B cell (primary cell): ENCODE results near the gene PPEF1. TPM values are rescaled to one million over a fixed set of nuclear protein-coding genes. Genes with fewer than 3 reads are reported as not detected.

Experiments used
- ATAC-seq: fragments of 200-7000 bp; cut with Tn5 transposase; one replicate; pipeline ENCODE4 v1.10.0; 2021; ENCODE audit warnings: low read depth, mild to moderate bottlenecking, moderate number of reproducible peaks, moderate library complexity
- CTCF ChIA-PET: fragments of 350-600 bp; sonication (Branson Sonifier 250); formaldehyde crosslinking; loops from one replicate; lab custom pipeline; 2021; ENCODE audit warnings: antibody characterized with exemption, inconsistent platforms; lab: Charles Lee
- POLR2A ChIA-PET: fragments of 350-600 bp; sonication (Branson Sonifier 250); formaldehyde crosslinking; loops from one replicate; lab custom pipeline; 2021; ENCODE audit warnings: antibody characterized with exemption; lab: Charles Lee
- DNase-seq: peaks from one replicate; pipeline ENCODE4 v3.0.0; 2013
- H2AFZ ChIP-seq: 2 replicates; pipeline ENCODE4 v1.6.1; 2012; ENCODE audit warnings: mild to moderate bottlenecking, low read depth, low read length; ENCODE audit not compliant: insufficient read depth, poor library complexity, severe bottlenecking
- H3K27ac ChIP-seq, 2 donors: 1 replicate in 1 of 2; 2 replicates in 1 of 2; pipeline ENCODE4 v1.5.1; 2012 to 2013; ENCODE audit warnings: low read length in 2 of 2, mild to moderate bottlenecking in 2 of 2, moderate library complexity in 1 of 2
- H3K27me3 ChIP-seq, 4 experiments: fragments of 200-600 bp in 1 of 4; sonication (generic) in 1 of 4; replicated peaks in 1 of 4; 1 replicate in 2 of 4; 2 replicates in 2 of 4; pipeline versions ENCODE4 v1.6.1 to v1.7.0; 2013 to 2016; ENCODE audit warnings: low read length in 3 of 4, mild to moderate bottlenecking in 2 of 4, mixed read lengths in 1 of 4, moderate library complexity in 1 of 4; ENCODE audit not compliant: insufficient read depth in 4 of 4, control insufficient read depth in 3 of 4; ENCODE audit errors: control extremely low read depth in 1 of 4
- H3K36me3 ChIP-seq, 2 experiments: replicated peaks in 1 of 2; 1 replicate in 1 of 2; 2 replicates in 1 of 2; pipeline versions ENCODE4 v1.6.1 to v1.7.1; 2013; ENCODE audit warnings: low read length in 1 of 2; ENCODE audit not compliant: insufficient read depth in 2 of 2, control insufficient read depth in 1 of 2; ENCODE audit errors: control extremely low read depth in 1 of 2, extremely low read depth in 1 of 2
- H3K4me1 ChIP-seq, 2 donors: fragments of 200-600 bp in 1 of 2; sonication (generic) in 1 of 2; 1 replicate in 1 of 2; 2 replicates in 1 of 2; pipeline versions ENCODE4 v1.5.1 to v1.6.1; 2013 to 2017; ENCODE audit warnings: low read length in 2 of 2; ENCODE audit not compliant: control insufficient read depth in 2 of 2, insufficient read depth in 2 of 2
- H3K4me2 ChIP-seq: replicated peaks from 2 replicates; pipeline ENCODE3; 2012; ENCODE audit warnings: mild to moderate bottlenecking, low read depth, low read length; ENCODE audit not compliant: poor library complexity, severe bottlenecking
- H3K4me3 ChIP-seq, 5 experiments: fragments of 200-600 bp in 1 of 5; sonication (generic) in 1 of 5; 1 replicate in 3 of 5; 2 replicates in 2 of 5; pipeline versions ENCODE4 v1.5.1 to v1.7.0; 2011 to 2016; ENCODE audit warnings: low read length in 4 of 5, mild to moderate bottlenecking in 4 of 5, low read depth in 2 of 5, control low read depth in 1 of 5, moderate library complexity in 1 of 5; ENCODE audit not compliant: insufficient read depth in 1 of 5; ENCODE audit errors: control extremely low read depth in 1 of 5, extremely low read depth in 1 of 5
- H3K79me2 ChIP-seq: fragments of 200-600 bp; sonication (generic); one replicate; pipeline ENCODE4 v1.6.0; 2016; ENCODE audit warnings: low read length; ENCODE audit not compliant: control insufficient read depth, insufficient read depth
- H3K9ac ChIP-seq: fragments of 200-600 bp; sonication (generic); 2 replicates; pipeline ENCODE4 v1.6.1; 2017; ENCODE audit warnings: mild to moderate bottlenecking, low read length, moderate library complexity
- H3K9me3 ChIP-seq, 3 donors: one replicate each; pipeline versions ENCODE4 v1.6.1 to v1.7.1; 2013; ENCODE audit warnings: low read length in 2 of 3; ENCODE audit not compliant: control insufficient read depth in 2 of 3, insufficient read depth in 1 of 3; ENCODE audit errors: control extremely low read depth in 1 of 3
- H4K20me1 ChIP-seq: 2 replicates; pipeline ENCODE4 v1.6.0; 2012; ENCODE audit warnings: mild to moderate bottlenecking, low read length; ENCODE audit not compliant: insufficient read depth, control insufficient read depth, poor library complexity, severe bottlenecking
- H3K27ac Mint-ChIP-seq: one replicate; pipeline ENCODE4 v1.8.0; 2021; ENCODE audit warnings: mixed read lengths
- H3K27me3 Mint-ChIP-seq: one replicate; pipeline ENCODE4 v1.8.0; 2021; ENCODE audit warnings: mixed read lengths
- H3K4me1 Mint-ChIP-seq: one replicate; pipeline ENCODE4 v1.8.0; 2021; ENCODE audit warnings: mixed read lengths
- H3K4me3 Mint-ChIP-seq: one replicate; pipeline ENCODE4 v1.8.0; 2021; ENCODE audit warnings: mixed read lengths
- H3K9me3 Mint-ChIP-seq: one replicate; pipeline ENCODE4 v1.8.0; 2022; ENCODE audit warnings: mixed read lengths; ENCODE audit not compliant: insufficient read depth
- EZH2 ChIP-seq: IDR thresholded peaks from 2 replicates; pipeline ENCODE4 v1.6.1; 2012; ENCODE audit warnings: borderline replicate concordance, low read depth, mild to moderate bottlenecking, moderate library complexity, low read length; ENCODE audit not compliant: insufficient read depth, poor library complexity, severe bottlenecking
- WGBS: methylation state at CpG from one replicate; pipeline ENCODE4 v1.1.5; 2013; ENCODE audit warnings: missing lambda C conversion rate; ENCODE audit not compliant: insufficient coverage; 5-methylcytosine and 5-hydroxymethylcytosine counted together
- intact Hi-C: fragments of 100-400 bp; cut with micrococcal nuclease; formaldehyde crosslinking; loops from one replicate; pipeline ENCODE4 v1.10.0; 2022
- polyA plus RNA-seq: library from polyadenylated mRNA; depleted of rRNA; stranded (reverse); fragments of >200 nt; gene quantifications from 2 replicates; pipeline ENCODE4 v1.2.3, GENCODE V29; 2012
- total RNA-seq, 2 donors: library from RNA; stranded (reverse); fragments of 120-200 nt in 1 of 2; gene quantifications; 1 replicate in 1 of 2; 2 replicates in 1 of 2; pipeline versions ENCODE4 v1.2.3 to v1.2.4, GENCODE V29; 2013 to 2022
- TF ChIP-seq, protein P1 (sequence below): fragments of 200-600 bp; IDR thresholded peaks from one replicate; pipeline ENCODE4 v1.8.0; 2022; ENCODE audit warnings: antibody characterized with exemption, mild to moderate bottlenecking

PPEF1 gene
- total and polyA plus RNA-seq, 2 donors (not counting 1 experiment from before 2014, with no cell fraction given): 0.22 to 0.52 TPM

DNA sequence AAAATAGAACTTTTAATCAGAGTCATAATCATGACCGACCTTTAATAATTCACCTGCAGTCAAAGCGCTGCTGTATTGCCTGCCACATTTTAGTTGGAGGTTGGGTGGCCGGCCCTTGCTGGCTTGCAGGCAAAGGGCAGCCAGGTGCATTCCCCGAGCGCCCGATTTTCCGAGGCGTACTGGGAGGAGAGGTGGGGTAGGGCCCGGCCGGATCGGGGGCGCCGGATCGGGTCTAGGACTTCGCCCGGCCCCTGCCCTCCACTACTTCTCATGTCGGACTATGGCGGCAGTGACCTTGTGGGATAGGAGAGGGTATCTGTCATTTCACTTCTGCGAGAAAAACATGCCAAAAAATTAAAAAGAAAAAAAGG is 33.0 kb upstream of the PPEF1 start:
- ChIA-PET POLR2A (no interaction called here), CTCF (no interaction called here)
- H3K27me3 Mint-ChIP-seq: no peaks in the 10 kb centered on the region
- peak overlapping the region; percentile 96 for H3K27ac Mint-ChIP-seq
- H3K4me1 Mint-ChIP-seq: peaks cover 10% of the 10 kb centered on the region
- no CpG with 5 or more reads among the region's 19 CpGs for WGBS
- Histone ChIP-seq H3K4me3 (peak overlapping the region; percentile 57 to 86 (median 72)), H3K79me2 (no peaks in the 10 kb centered on the region), H3K9ac (peak overlapping the region; percentile 76), H3K27ac (peak overlapping the region; percentile 52 to 84), H3K27me3 (no peaks in the 10 kb centered on the region), H3K4me2 (peak overlapping the region; percentile 82), H2AFZ (peak overlapping the region; percentile 65), H3K9me3 (no peaks in the 10 kb centered on the region), H3K36me3 (no peaks in the 10 kb centered on the region), H3K4me1 (no peaks in the 10 kb centered on the region), H4K20me1 (no peaks in the 10 kb centered on the region)
- intact Hi-C loops: loop anchor here (2.0 to 10.0 kb wide), 4 partner anchors 212 to 1590 kb away; partner anchors contain the start of genes PDHA1, RPS6KA3 and SCML1
- no peaks in the 10 kb centered on the region for H3K9me3 Mint-ChIP-seq
- TF ChIP-seq, protein P1, sequence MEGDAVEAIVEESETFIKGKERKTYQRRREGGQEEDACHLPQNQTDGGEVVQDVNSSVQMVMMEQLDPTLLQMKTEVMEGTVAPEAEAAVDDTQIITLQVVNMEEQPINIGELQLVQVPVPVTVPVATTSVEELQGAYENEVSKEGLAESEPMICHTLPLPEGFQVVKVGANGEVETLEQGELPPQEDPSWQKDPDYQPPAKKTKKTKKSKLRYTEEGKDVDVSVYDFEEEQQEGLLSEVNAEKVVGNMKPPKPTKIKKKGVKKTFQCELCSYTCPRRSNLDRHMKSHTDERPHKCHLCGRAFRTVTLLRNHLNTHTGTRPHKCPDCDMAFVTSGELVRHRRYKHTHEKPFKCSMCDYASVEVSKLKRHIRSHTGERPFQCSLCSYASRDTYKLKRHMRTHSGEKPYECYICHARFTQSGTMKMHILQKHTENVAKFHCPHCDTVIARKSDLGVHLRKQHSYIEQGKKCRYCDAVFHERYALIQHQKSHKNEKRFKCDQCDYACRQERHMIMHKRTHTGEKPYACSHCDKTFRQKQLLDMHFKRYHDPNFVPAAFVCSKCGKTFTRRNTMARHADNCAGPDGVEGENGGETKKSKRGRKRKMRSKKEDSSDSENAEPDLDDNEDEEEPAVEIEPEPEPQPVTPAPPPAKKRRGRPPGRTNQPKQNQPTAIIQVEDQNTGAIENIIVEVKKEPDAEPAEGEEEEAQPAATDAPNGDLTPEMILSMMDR: no peak
- no peak for TF ChIP-seq EZH2
- DNase-seq (no peak), ATAC-seq (peak; percentile 36)
- peak overlapping the region; percentile 84 for H3K4me3 Mint-ChIP-seq

DNA sequence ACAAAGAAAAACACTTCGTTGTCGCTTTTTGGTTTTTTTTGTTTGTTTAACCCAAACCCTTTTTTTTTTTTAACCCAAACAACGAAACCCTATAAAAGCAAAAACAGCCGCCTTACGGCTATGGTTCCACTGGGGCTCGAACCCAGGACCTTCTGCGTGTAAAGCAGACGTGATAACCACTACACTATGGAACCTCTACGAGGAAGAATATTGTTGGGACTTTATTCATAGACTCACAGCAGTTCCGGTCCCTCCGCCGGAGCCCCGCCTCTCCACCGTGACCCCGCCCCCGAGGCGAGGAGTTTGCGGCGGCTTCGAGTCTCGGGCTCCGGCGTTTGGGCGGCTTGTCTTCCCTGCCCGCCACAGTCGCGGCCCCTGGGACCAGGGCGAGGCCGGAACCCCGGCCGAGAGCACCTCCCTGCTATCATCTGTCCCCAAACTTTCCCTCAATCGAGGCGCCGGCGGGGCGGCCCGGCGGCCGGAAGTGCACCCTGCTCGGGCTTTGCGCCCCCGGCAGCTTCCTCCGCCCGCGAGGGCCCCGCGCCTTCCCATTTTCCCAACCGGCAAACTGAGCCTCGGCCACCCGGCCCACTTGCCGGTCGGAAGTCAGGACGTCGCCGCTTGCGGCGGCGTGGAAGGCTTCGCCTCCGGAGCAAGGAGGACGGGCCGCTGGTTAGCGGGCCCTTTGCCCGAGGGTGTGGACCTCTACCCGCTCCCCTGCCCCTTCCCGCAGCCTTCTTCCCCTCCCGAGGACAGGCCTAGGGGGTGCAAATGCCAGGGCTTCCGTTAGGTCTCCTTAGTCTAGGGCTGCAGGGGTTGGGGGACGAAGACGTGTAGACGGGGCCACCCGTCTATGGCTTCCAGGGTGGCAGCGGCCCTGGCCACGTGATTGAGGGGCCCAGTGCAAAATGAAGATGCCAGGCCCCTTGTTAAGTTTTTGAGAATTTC is 32.4 kb upstream of the PPEF1 start:
- Histone ChIP-seq H3K9me3 (no peaks in the 10 kb centered on the region), H3K4me3 (peak overlapping the region; percentile 57 to 86 (median 72)), H3K27ac (peak overlapping the region; percentile 78 to 84), H3K27me3 (no peaks in the 10 kb centered on the region), H3K4me1 (no peaks in the 10 kb centered on the region), H2AFZ (peak overlapping the region; percentile 87), H3K9ac (peak overlapping the region; percentile 76), H4K20me1 (no peaks in the 10 kb centered on the region), H3K4me2 (peak overlapping the region; percentile 82), H3K79me2 (no peaks in the 10 kb centered on the region), H3K36me3 (no peaks in the 10 kb centered on the region)
- Mint-ChIP-seq H3K27ac (peak overlapping the region; percentile 96), H3K4me3 (peak overlapping the region; percentile 84), H3K27me3 (no peaks in the 10 kb centered on the region), H3K9me3 (no peaks in the 10 kb centered on the region), H3K4me1 (peaks cover 10% of the 10 kb centered on the region)
- ATAC-seq (peak; percentile 84), DNase-seq (peak; percentile 90)
- TF ChIP-seq, protein P1: no peak
- TF ChIP-seq EZH2: no peak
- whole genome bisulfite sequencing: under 1% methylated on average over 55 of the region's 74 CpGs
- CTCF ChIA-PET: no interaction called here
- POLR2A ChIA-PET: no interaction called here
- intact Hi-C loops: loop anchor here (1.0 to 10.0 kb wide), 6 partner anchors 212 to 1590 kb away; partner anchors contain the start of genes CDKL5, EIF1AX, PDHA1 and RPS6KA3
